GM18520 (cell line): ENCODE measurements around the gene C11orf58.

Experiments
- ATAC-seq: cut with Tn5 transposase; IDR thresholded peaks from one replicate; pipeline ENCODE4 v1.9.1; 2021; ENCODE audit not compliant: unreplicated experiment

The C11orf58 gene

DNA sequence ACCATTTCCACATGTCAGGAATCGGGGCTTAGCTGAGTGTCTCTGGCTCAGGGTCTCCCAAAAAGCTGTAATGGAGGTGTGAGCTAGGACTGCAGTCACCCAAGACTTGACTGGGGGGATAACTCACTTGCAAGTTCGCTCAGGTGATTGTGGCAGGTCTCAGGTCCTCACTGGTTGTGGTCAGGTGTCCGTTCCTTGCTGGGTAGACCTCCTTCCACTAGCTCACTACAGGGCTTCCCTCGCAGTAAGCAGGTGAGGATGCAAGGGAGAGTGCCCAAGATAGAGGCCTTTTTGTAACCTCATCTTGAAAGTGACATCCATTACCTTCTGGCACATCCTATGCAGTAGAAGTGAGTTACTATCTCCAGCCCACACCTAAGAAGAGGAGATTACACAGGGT lies 29.5 kb downstream of the C11orf58 start:
- no peak for ATAC-seq

DNA sequence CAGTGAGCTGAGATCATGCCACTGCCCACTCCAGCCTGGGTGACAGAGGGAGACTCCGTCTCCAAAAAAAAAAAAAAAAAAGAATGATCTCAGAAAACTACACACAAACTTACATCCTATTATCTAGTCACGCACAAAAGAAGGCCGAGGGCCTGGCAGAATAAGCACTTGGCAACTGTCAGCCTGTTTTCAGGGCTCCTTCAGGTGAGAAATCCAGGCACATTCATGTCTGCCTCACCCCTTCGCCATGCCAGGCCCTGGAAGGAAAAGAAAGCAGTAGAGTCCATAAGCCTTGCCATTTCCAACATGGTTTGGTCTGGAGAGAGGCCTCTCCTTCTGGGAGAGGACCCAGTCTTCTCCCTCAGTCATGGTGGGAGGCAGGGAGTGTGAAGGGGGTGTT lies 30.9 kb downstream of the C11orf58 start:
- no peak for ATAC-seq

DNA sequence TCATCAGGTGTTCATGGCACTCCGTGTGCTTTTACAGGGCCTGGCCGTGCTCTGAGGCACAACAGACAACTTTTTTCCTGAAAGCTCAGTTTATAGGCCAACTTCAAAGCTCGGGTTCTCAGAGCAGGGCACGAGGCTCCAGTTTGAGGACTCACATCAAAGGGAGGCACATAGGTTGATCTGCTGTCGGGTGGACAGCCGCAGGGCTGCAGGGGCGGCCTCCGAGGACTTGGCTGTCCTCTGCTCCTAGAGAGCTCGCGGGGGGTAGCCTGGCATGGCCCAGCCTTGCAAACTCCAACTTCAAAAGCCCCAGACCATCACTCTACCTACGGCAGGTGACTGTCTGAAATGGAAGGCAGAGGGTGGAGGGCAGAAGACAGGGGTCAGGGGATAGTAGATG lies 31.6 kb downstream of the C11orf58 start:
- no peak for ATAC-seq

DNA sequence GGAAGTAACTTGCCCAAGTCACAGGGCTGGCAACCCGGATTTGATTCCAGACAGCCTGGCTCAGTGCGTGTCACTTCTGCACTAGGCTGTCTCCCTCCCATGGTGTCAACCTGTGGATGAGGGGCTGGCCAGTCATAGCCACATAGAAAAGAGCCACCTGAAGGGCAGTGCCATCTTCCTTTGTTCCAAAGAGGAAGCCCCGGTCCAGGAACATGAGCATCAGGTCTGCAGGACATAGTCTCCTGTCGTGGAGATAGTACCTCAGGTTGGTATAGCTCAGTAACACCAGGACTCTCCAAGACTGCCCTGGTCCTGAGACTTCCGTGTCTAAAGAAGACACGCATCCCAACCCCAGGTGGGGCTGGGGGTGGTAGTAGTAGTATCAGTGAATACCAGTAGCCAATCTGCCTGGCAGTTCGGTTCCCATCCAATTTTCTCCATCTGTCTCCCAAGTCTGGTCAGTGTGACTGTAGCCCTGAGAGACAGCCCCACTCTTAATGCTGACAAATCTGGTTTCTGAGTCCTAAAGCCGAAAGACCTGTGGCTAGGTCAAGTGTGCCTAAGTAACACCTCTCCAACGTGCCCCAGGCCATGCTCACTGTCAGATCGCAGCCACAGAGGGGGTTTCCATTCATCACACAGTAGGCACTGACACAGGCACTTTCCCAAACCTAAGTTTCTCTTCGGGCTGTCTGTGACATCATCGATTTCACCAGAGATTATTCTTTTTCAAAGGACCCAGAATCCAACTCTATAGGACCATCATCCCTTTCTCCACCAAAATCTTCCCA lies 33.1 kb downstream of the C11orf58 start:
- no peak for ATAC-seq

DNA sequence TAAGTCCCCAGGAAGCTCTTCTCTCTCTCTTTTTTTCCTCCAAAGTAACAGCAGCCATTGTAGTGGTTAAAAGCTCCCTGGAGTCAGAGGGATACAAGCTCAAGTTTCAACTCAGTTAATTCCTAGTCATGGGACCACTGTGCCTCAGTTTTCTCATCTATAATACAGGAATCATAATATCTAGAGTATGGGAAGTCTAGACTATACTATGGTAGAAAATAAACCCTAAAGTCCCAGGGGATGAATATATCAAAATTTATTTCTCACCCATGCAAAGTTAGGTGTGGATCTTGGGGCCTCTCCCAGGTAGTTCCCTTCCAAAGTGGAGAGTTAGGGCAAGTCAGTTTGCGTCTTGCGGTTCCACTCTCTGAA lies 33.7 kb downstream of the C11orf58 start:
- no peak for ATAC-seq

DNA sequence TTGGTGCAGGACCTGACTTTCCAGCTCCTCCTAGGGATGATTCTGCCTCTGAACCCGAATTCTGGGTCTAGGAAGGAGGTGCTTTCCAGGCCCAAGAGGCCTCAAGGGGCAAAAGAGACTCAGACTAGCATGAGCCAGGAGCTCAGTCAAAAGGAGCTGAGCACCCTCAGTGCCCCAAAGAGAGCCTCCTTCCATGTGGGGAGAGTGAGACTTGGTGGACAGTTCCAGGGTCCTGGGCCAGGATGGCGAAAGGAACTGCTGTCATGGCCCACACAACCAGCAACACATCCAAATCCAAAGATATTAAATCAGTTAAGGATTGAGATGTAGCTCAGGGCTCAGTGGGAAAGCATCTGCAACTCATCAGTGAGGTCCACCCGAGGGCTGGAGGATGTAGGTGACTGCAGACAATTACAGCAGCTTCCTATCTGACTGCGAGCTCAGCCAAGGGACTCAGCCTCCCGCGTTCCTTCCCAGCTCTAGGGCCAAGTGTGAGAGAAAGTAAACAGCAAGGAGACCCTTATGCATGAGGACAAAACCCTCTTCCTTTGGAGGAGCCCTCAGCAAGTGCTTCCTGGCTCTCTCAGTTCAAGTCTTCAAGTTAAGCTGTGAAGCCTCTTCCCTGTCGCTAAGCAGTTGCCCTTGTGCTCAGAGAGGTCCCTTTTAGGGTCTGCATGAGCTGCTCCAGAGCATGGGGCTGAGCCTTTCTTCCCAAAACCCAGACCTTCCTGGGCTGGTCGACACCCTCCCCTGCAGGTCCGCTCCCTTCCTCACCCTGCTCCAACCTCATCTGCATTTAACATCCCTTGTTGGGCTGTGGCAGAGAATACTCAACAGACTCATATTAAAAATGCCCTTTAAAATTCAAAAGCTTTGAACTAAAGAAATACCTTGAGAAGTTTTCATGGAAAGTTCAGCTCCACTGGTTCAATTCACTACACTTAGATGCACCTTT lies 35.8 kb downstream of the C11orf58 start:
- no peak for ATAC-seq

DNA sequence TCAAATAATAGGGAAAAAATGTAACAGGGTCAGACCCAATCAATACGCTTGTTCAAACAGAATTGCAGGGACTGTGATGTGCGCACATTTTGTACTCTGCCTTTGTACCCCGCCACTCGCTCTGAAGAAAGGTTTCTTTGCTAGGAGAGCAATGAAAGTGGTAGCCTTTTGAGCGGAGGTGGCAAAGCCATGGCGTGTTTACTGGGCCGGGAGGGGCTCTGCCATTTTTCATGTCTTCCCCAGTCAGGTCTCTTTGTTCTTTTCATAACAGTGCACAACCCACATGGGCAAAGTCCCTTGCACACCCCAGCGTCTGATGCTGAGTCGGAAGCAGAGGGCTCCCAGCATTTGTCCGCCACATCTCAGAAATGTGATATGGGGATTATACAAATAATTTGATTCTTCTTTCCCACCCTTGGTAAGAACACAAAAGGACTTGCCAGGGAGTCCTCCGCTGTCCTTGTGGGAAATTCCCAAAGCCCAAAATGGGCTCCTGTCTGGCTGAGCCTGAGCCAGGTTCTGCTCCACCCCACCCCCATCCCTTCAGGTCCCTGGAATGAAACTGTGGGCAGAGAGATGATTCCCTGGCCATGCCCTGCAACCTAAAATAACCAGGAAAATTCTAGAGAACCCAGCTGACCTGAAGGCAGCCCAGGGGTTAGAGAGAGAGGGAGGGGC lies 36.6 kb downstream of the C11orf58 start:
- no peak for ATAC-seq

DNA sequence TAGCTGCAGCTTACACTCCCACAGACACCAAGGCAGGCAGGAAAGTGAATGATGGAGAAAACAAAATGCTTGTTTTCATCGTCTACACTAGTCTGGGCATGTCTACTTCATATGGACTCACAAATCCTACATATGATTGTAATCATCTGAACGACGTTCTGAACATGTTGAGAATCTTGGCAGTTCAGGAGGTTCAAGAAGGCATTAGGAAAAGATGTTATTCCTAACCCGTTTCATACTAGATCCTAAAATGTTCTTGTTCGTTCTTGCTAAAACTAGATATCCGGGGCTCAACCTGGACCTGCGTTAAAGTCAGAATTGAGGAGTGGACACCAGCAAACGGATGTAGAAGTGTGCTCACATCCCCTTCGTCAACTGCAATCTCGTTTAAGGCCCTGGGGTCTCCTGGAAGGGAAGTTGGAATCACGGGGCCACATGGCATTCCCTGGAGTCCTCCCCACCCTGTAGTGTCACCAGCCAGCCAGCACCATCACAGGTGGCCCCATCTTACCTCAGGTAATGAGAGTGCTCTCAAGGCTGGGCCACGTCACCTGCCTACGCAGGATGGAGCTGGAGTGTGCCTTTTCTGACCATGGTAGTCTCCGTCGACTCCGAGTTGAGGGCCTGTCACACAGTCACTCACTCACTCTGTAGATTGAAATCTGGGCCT lies 37.3 kb downstream of the C11orf58 start:
- no peak for ATAC-seq

DNA sequence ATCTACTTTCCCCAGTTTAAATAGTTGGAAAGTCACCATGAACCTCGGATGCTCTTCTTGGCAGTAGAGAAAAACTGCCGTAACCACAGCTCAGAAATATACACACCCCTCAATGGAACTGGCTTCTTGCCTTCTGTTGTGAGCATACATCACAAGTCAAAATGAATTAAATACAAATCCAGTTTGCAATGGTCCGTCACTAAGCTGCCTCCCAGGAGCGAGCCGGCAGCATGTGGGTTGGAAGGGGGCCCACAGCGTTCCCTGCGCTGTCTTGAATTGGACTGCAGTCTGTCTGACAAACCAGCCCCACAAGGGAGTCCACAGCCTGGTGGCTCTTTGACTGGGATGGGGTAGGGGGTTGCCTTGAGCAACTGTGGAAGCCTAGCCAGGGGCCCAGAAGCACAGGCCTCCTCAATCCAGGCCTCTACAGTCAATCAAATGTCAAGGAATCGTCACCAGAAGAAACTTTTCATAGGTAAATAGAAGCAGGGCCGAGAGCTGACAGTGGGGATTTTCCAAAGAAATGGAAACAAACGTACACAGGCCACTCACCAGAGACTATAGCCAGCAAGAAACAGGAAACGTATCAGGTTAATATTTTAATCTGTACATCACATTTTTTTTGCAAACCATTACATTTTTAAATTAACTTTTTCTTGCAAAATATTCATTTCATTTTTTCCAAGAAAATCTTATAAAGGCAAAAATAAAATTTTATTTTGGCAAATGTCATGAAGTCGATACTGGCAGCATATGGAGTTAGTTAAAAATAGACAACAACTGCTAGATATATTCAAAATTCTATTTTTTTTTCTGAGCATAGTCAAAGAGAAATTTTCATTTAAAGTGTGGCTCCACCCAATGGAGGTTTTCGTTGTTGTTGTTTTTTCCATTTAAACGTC lies 38.5 kb downstream of the C11orf58 start:
- ATAC-seq, result no peak

DNA sequence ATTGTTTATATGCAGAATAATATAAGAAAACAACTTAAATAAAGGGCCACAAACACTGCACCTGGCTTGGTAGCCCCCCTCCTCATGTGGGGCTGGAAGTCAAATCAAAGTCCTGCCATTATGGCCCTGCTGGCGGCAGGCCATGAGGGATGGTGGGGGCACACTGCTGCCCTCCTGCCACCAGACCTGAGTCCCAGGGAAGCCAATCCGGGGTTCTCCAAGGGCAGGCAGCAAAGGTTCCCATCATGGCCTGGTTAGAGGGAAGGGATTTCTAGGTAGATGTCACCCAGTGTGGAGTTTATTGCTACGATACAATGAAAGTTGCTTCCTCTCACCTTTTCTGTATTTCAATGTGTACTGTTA lies 39.1 kb downstream of the C11orf58 start:
- no peak for ATAC-seq

DNA sequence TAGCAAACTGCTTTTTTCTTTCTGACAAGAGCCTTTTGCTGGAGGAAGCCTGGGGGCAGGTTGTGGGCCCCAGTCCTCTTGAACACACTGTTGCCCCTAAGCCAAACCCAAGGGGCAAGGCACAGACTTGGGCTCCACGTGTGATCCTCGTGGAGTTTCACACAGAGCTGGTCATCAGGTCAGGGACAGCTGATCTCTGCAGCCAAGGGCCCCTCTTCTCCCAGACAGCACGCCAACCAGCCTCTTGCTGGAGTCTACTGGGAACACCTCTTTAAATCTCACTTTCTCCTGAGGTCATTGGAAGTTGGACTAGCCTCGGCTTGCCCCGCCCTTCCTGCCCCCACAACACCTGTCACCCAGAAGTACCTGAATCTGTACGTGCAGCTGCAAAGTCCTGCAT lies 39.8 kb downstream of the C11orf58 start:
- ATAC-seq, result no peak

DNA sequence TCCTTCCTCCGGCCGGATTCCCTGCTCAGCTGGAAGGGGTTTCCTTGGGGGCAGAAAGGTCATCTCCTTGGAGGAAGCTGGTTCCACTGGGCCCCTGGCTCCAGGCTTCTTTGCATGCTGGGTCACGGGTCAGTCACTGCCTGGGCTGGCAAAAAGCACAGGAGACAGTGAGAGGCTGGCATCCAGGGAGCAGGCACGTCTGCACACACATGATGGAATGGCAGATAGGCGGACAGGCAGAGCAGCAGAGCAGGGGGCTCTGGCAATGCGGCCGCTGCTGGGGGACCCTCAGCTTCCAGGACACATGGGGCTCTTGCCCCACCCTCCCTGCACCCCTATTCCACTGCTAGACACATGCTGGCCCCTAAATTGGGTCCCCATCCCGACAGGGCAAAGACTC lies 40.4 kb downstream of the C11orf58 start:
- ATAC-seq, result no peak

DNA sequence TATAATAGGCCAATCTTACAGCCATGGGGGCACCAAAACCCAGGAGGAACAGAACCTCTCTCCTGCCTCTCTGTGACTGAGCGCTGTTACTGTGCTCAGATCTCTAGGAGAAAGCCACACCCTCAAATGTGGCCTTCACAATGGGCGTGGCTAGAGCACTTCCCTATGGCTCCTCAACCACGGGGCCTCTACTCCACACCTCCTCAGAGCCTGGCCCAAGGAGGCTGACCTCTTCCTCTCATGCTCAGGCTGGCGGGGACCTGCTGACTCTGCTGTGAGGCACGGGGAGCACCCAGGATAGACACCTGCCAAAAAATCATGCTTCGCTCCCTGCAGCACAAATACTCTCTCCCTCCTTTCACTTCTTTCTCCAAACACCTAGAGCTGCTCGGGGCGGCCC lies 41.0 kb downstream of the C11orf58 start:
- no peak for ATAC-seq

DNA sequence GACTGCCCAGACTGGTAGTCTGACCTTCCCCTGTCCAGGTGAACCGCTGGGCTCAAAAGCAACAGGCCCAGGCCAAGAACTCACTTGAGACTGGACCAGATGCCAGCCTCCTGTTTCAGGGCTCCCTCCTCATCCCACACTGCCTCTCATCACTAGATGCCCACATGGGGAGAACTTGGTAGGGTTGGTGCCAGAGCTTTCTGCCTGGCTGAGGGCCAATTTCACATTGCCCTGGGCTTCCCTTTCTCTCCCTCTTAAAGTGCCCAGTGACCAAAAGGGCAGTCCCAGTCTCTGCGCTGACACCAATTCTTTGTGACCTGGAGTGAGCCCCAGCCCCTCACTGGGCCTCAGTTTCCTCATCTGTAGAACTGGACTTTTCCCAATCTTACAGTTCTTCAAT lies 41.7 kb downstream of the C11orf58 start:
- ATAC-seq, result no peak

DNA sequence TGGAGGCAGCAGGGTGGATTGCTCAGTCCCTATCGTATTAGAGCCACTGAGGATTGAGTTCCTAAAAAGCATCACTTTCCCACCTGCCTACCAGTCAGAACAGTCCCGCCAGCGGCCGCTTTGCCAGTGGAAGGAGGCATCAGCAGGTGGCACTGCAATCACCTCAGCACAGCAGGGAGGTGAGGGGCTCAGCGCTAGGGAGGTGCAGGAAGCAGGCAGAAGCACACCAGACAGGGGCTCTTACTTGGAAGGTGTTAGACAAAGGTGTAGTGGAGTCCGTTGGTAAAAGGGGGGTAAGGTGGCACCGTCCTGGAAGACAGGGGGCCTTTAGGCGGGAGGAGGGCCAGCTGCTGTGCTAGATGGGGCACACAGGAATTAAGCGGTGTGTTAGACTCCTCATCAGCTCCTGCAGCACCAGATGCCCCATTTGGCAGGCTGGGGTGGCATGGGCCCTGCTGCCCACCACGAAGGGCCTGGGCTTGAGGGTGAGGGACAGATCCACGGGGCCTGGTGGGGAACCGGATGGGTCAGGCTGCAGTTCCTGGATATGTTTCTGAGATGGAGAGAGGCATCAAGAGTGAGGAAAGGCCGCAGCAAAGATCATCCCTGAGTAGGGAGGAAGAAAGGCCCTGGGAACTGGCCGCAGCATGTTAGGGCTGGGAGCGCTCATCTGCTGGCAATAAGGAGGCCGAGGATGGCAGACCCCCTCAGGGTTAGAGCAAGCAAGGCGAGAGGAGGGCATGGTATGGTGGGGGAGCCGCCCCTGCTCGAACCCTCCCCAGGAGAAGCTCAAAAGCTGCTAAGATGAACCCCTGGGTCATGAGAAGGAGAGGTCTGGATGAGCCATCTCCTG lies 42.5 kb downstream of the C11orf58 start:
- no peak for ATAC-seq

DNA sequence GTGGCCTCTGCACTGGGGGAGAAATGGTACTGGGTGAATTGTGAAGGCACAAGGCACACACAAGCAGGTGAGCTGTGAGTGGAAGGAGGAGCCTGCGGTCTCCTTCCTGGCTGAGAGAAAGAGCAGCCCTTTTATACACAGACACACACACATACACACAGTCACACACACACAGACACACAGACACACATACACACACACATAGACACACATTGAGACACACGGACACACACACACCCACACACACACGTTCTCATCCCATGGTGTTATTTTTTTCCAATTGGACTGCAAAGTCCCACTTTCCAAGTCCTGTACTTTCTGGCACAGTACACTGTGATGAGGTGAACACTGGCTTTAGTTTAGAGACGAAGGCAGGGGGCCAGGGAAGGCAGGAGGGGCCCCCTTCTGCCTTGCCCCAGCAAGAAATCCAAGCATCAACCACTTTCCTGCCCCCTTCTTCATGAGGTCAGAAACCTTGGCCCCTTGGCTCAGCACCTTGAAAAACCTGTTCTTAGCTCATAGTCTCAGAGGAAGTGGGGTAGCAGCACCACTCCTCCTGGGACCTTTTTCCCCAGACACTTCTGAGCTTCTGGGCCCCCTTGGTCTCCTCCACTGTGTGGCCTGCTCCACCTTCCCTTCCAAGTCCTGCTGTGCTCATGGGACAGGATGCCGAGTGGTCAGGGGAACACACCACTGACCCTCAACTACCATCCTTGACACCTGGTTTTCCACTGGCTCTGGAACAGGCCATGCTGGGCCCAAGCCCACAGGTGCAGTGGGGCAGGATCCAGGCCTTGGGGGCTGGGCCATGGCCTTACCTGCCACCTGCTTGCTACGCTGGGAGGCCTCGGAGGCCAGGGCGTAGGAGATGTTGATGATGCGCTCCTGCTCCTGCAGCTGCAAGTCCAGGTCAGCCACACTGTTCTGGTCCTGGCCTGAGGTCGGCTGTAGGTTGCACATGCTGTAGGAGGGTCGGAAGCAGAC lies 43.8 kb downstream of the C11orf58 start:
- no peak for ATAC-seq

DNA sequence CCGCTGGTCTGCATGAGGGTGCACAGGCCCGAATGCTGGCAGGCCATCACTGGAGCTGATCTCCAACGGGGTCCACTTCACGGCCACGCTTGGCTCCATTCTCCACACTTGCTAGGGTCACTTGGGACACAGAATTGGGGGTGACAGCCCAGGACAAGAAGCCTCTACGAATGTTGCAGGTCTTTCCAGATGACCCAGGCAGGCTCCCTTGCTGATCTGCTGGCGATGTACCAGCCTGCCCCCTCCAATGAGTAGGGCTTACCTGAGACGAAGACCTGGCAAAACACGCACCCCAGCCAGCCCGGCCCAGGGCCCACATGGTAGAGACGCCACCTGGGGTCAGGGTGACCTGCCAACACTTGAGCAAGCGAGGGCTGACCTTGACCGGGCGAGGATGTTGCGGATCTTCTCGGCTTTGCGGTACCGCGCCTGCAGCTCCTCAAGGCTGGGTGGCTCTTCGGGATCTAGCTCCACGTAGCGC lies 44.9 kb downstream of the C11orf58 start:
- no peak for ATAC-seq

DNA sequence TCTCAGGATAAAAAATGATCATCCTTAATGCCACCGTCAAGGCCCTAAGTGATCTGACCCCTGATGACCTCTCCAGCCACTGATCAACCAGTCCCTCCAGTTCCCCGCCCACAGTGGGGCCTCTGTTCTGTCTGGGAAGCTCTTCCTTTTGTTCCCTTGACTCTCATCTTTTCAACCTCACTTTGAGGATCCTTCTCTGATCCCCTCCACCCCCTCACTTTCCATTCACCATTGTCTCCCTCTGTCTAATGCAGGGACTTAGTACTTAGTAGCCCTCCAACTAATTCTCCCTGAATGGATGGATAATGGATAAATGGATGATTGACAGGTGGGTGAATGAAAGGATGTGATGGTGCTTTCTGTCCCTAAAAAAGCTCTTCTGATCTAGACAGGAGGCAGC lies 45.6 kb downstream of the C11orf58 start:
- no peak for ATAC-seq
